ENCODE measurements around the gene ARSG. TPM values are rescaled to one million over a fixed set of nuclear protein-coding genes. Genes with fewer than 3 reads are reported as not detected.
"Not testable (repeated sequence)": the region's sequence is repeated elsewhere in the genome, so short reads cannot be mapped to it uniquely, and the experiment has no call there.

ARSG gene
- total and polyA plus RNA-seq, 2 donors (not counting 3 experiments of a cell fraction or from before 2014, with no cell fraction given), result 3.9 to 7.0 TPM

DNA sequence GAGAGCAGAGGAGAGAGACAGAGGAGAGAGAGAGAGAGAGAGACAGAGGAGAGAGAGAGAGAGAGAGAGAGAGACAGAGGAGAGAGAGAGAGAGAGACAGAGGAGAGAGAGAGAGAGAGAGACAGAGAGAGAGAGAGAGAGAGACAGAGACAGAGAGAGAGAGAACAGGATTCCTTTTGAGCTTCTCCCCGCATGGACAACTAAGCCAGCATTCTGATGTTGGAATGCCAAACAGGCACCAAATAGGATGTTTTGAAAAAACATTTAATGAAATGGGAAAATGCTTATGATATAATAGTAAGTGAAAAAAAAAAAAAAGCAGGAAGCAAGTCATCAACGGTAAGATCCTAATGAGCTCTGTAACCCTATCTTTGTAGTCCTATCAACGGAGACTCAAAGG, 60.7 kb downstream of the ARSG start:
- CTCF ChIA-PET, result interaction anchor here (0.7 to 1.9 kb wide), 4 partner anchors 15 to 48 kb away, joined by 3 to 9 read pairs (median 4); no protein-coding TSS in a partner anchor
- no peak for TF ChIP-seq GATA2 (IDR thresholded peaks at IDR 0.05; ENCODE audit: insufficient read depth, insufficient read length, low read depth, low read length)
- TF ChIP-seq POLR2A (IDR thresholded peaks at IDR 0.05; ENCODE audit: low read depth, low read length), result no peak
- TF ChIP-seq, protein P1, sequence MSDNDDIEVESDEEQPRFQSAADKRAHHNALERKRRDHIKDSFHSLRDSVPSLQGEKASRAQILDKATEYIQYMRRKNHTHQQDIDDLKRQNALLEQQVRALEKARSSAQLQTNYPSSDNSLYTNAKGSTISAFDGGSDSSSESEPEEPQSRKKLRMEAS (IDR thresholded peaks at IDR 0.05; ENCODE audit: insufficient read depth, insufficient read length), result no peak
- no peak for TF ChIP-seq POLR2AphosphoS5 (IDR thresholded peaks at IDR 0.05; ENCODE audit: insufficient read depth, low read depth, low read length)
- TF ChIP-seq, protein P2, sequence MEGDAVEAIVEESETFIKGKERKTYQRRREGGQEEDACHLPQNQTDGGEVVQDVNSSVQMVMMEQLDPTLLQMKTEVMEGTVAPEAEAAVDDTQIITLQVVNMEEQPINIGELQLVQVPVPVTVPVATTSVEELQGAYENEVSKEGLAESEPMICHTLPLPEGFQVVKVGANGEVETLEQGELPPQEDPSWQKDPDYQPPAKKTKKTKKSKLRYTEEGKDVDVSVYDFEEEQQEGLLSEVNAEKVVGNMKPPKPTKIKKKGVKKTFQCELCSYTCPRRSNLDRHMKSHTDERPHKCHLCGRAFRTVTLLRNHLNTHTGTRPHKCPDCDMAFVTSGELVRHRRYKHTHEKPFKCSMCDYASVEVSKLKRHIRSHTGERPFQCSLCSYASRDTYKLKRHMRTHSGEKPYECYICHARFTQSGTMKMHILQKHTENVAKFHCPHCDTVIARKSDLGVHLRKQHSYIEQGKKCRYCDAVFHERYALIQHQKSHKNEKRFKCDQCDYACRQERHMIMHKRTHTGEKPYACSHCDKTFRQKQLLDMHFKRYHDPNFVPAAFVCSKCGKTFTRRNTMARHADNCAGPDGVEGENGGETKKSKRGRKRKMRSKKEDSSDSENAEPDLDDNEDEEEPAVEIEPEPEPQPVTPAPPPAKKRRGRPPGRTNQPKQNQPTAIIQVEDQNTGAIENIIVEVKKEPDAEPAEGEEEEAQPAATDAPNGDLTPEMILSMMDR (IDR thresholded peaks at IDR 0.05; ENCODE audit: extremely low read depth in 1 of 2, insufficient read depth in 1 of 2, low read depth in 1 of 2, low read length in 2 of 2), result no peak
- no peak for TF ChIP-seq FOS (IDR thresholded peaks at IDR 0.05; ENCODE audit: borderline replicate concordance, insufficient read depth, low read length)
- no peak for TF ChIP-seq JUN (IDR thresholded peaks at IDR 0.05; ENCODE audit: borderline replicate concordance, insufficient read depth, insufficient read length, low read depth)
- TF ChIP-seq EZH2 (IDR thresholded peaks at IDR 0.05; ENCODE audit: borderline replicate concordance, low read depth, low read length, severe bottlenecking), result no peak
- no peak for TF ChIP-seq MYC (IDR thresholded peaks at IDR 0.05; ENCODE audit: low read depth, low read length)
- Histone ChIP-seq H3K4me1 (ENCODE audit: control insufficient read depth, extremely low read depth, insufficient read depth, low read length) (peaks cover 14% of the 10 kb centered on the region), H3K4me3 (replicated peaks in 1 of 3; ENCODE audit: insufficient read depth in 1 of 3, low read depth in 1 of 3, low read length in 3 of 3) (no peak overlapping the region), H2AFZ (ENCODE audit: low read depth, low read length) (no peak overlapping the region), H3K9me1 (replicated peaks; ENCODE audit: control insufficient read depth, extremely low read depth, insufficient read depth, low read length) (no peaks in the 10 kb centered on the region), H3K4me2 (ENCODE audit: insufficient read depth, low read length) (no peak overlapping the region), H3K9ac (replicated peaks; ENCODE audit: extremely low read depth, insufficient read depth, low read length) (no peak overlapping the region), H3K79me2 (ENCODE audit: control insufficient read depth, insufficient read depth, low read length) (no peaks in the 10 kb centered on the region), H3K9me3 (replicated peaks; ENCODE audit: control insufficient read depth, insufficient read depth, low read length) (no peaks in the 10 kb centered on the region), H3K27me3 (ENCODE audit: control insufficient read depth in 2 of 2, insufficient read depth in 2 of 2, low read length in 2 of 2) (no peaks in the 10 kb centered on the region), H3K27ac (ENCODE audit: insufficient read depth, low read depth, low read length) (no peak overlapping the region), H4K20me1 (replicated peaks; ENCODE audit: control insufficient read depth, extremely low read depth, insufficient read depth, low read length) (no peaks in the 10 kb centered on the region), H3K36me3 (ENCODE audit: control insufficient read depth in 2 of 2, extremely low read depth in 1 of 2, insufficient read depth in 2 of 2, low read length in 2 of 2) (no peaks in the 10 kb centered on the region)
- FAIRE-seq (no peak), DNase-seq (ENCODE audit: low read depth, low spot score) (no peak)
- dilution Hi-C loops (cut with MboI; ENCODE audit: extremely low pct_ligation_motif_present, low sequenced_read_pairs), result no loop called here
- BruUV-seq (replicated peaks), result no TSS peak
- intact Hi-C loops (cut with micrococcal nuclease), result no loop called here
- POLR2A ChIA-PET, result interaction anchor here (0.6 to 0.7 kb wide), 2 partner anchors 42 to 51 kb away, joined by 3 to 5 read pairs; no protein-coding TSS in a partner anchor

DNA sequence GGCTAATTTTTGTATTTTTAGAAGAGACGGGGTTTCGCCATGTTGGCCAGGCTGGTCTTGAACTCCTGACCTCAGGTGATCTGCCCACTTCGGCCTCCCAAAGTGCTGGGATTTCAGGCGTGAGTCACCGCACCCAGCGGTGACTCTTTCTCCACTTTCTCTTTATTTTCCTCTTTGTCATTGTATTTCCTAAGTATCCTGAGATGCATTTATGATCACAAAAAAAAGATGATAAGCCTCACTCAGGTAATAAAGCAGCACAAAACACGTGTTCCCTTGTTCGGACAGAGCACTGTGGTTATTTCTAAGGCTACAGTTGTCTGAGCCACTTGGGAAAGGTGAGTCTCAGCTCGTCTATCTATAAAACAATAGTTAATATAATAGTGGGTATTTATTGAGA, 61.4 kb downstream of the ARSG start:
- intact Hi-C loops (cut with micrococcal nuclease); H4K20me1 ChIP-seq (replicated peaks; ENCODE audit: control insufficient read depth, extremely low read depth, insufficient read depth, low read length): not testable (repeated sequence)
- CTCF ChIA-PET, result interaction anchor here (0.7 to 1.9 kb wide), 3 partner anchors 14 to 48 kb away, joined by 3 to 9 read pairs (median 4); no protein-coding TSS in a partner anchor

More for the DNA sequence above, 61.4 kb downstream of the ARSG start:
- H3K36me3 ChIP-seq (ENCODE audit: control insufficient read depth in 2 of 2, extremely low read depth in 1 of 2, insufficient read depth in 2 of 2, low read length in 2 of 2); H2AFZ ChIP-seq (ENCODE audit: low read depth, low read length); H3K27ac ChIP-seq (ENCODE audit: insufficient read depth, low read depth, low read length); H3K4me2 ChIP-seq (ENCODE audit: insufficient read depth, low read length); dilution Hi-C loops (cut with MboI; ENCODE audit: extremely low pct_ligation_motif_present, low sequenced_read_pairs); BruUV-seq (replicated peaks); DNase-seq (ENCODE audit: low read depth, low spot score); H3K27me3 ChIP-seq (ENCODE audit: control insufficient read depth in 2 of 2, insufficient read depth in 2 of 2, low read length in 2 of 2); H3K79me2 ChIP-seq (ENCODE audit: control insufficient read depth, insufficient read depth, low read length); H3K9me1 ChIP-seq (replicated peaks; ENCODE audit: control insufficient read depth, extremely low read depth, insufficient read depth, low read length); H3K9ac ChIP-seq (replicated peaks; ENCODE audit: extremely low read depth, insufficient read depth, low read length); FAIRE-seq; H3K4me3 ChIP-seq (replicated peaks in 1 of 3; ENCODE audit: insufficient read depth in 1 of 3, low read depth in 1 of 3, low read length in 3 of 3); H3K9me3 ChIP-seq (replicated peaks; ENCODE audit: control insufficient read depth, insufficient read depth, low read length): not testable (repeated sequence)
- POLR2A ChIA-PET, result interaction anchor here (0.6 kb wide), 1 partner anchor 52 kb away, joined by 3 read pairs; no protein-coding TSS in a partner anchor
- H3K4me1 ChIP-seq (ENCODE audit: control insufficient read depth, extremely low read depth, insufficient read depth, low read length), result peaks cover 14% of the 10 kb centered on the region
